ENCODE results near the gene TAS2R9. TPM values are rescaled to one million over a fixed set of nuclear protein-coding genes. Genes with fewer than 3 reads are reported as not detected.
A peak's percentile ranks its signal among the peaks of the same experiment; 100 is the strongest.

The TAS2R9 gene
- total and polyA plus RNA-seq, 2 of the 8 experiments (the other 6 are each of a cell fraction or from before 2014, with no cell fraction given): not detected

DNA sequence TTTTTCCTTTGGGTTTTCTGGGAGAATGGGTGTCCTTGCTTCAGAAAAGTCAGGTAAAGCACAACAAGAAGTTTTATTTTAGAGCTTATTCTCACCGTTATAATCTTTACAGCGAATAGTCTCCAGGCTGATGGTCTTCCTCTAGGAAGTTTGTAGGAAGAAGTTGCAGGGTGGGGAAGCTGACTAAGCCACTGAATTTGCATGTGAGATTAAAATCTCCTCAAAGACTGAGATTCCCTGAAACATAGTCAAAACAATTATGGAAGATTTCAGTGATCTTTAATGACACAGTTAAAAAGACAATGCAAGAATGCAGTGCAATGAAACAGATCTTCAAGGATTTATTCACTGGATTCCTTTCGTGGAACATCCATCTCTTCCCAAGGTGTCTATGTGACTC is 15.0 kb upstream of the TAS2R9 start:
- Histone ChIP-seq H2BK5ac (ENCODE audit: low read depth, low read length) (no peak overlapping the region), H3K23ac (ENCODE audit: insufficient read length) (no peak overlapping the region), H2AFZ (ENCODE audit: low read length) (no peak overlapping the region), H3K27me3 (replicated peaks in 1 of 4; ENCODE audit: control insufficient read depth in 3 of 4, extremely low read depth in 1 of 4, insufficient read depth in 3 of 4, low read length in 3 of 4) (no peaks in the 10 kb centered on the region), H3K4me2 (ENCODE audit: insufficient read depth in 1 of 2, low read depth in 2 of 2, low read length in 2 of 2) (no peak overlapping the region), H4K91ac (replicated peaks; ENCODE audit: insufficient read length, low read length) (no peak overlapping the region), H3K9ac (replicated peaks in 1 of 4; ENCODE audit: extremely low read depth in 1 of 4, low read depth in 3 of 4, low read length in 3 of 4) (no peak overlapping the region), H3K14ac (ENCODE audit: insufficient read length) (no peak overlapping the region), H3K4me1 (replicated peaks in 1 of 4; ENCODE audit: control insufficient read depth in 3 of 4, insufficient read depth in 4 of 4, low read length in 3 of 4) (no peaks in the 10 kb centered on the region), H4K20me1 (replicated peaks in 1 of 2; ENCODE audit: control insufficient read depth in 1 of 2, insufficient read depth in 2 of 2, low read length in 2 of 2) (no peaks in the 10 kb centered on the region), H3K79me1 (ENCODE audit: low read depth, low read length) (no peaks in the 10 kb centered on the region), H2BK12ac (ENCODE audit: low read depth, low read length) (no peak overlapping the region), H3K9me3 (ENCODE audit: insufficient read depth in 2 of 2, low read depth in 1 of 2, low read length in 1 of 2) (no peaks in the 10 kb centered on the region), H4K5ac (ENCODE audit: insufficient read length, low read depth, low read length) (no peak overlapping the region), H2BK15ac (ENCODE audit: low read length) (no peak overlapping the region), H3K18ac (ENCODE audit: extremely low read depth, low read length) (no peak overlapping the region), H2BK120ac (replicated peaks; ENCODE audit: low read depth, low read length) (no peak overlapping the region), H3K79me2 (ENCODE audit: control insufficient read depth in 1 of 2, insufficient read depth in 2 of 2, low read length in 2 of 2) (no peaks in the 10 kb centered on the region), H3K4ac (replicated peaks; ENCODE audit: insufficient read length, low read depth, low read length) (no peak overlapping the region), H3K4me3 (ENCODE audit: extremely low read depth in 1 of 4, insufficient read depth in 2 of 4, low read depth in 3 of 4, low read length in 4 of 4) (no peak overlapping the region), H3K56ac (replicated peaks; ENCODE audit: insufficient read length, low read depth, low read length) (no peak overlapping the region), H2AK5ac (ENCODE audit: low read depth, low read length) (no peak overlapping the region), H2BK20ac (ENCODE audit: low read length) (no peak overlapping the region), H3K27ac (ENCODE audit: low read depth, low read length) (no peak overlapping the region), H4K8ac (ENCODE audit: extremely low read depth, insufficient read depth, low read length) (no peak overlapping the region), H3K23me2 (ENCODE audit: low read depth, low read length) (no peaks in the 10 kb centered on the region), H3K36me3 (ENCODE audit: control insufficient read depth in 2 of 4, insufficient read depth in 4 of 4, low read length in 3 of 4) (no peaks in the 10 kb centered on the region)
- DNase-seq (ENCODE audit: low read depth in 1 of 2, low spot score in 2 of 2) (no peak), FAIRE-seq (peak; percentile 57)
- ChIA-PET CTCF (ENCODE audit: partially characterized antibody) (interaction anchor here (1.0 kb wide), 1 partner anchor 54 kb away, joined by 4 read pairs; no protein-coding TSS in a partner anchor), POLR2A (ENCODE audit: partially characterized antibody) (no interaction called here)
- 87% methylated on average over 3 of the region's 3 CpGs; no CpG with 5 or more reads in 1 of the 2 experiments for WGBS, 2 experiments (ENCODE audit: extremely low coverage in 1 of 2, insufficient coverage in 1 of 2, insufficient read length in 1 of 2, insufficient replicate concordance in 2 of 2, low coverage in 1 of 2, low lambda C conversion rate in 2 of 2, missing lambda C conversion rate in 1 of 2)
- no peak for TF ChIP-seq SP4 (IDR thresholded peaks at IDR 0.05; ENCODE audit: low read length)
- TF ChIP-seq PHF8 (conservative IDR thresholded peaks at IDR 0.05; ENCODE audit: low read depth, low read length): no peak
- no peak for TF ChIP-seq TEAD4 (IDR thresholded peaks at IDR 0.05; ENCODE audit: low read depth, low read length)
- no peak for TF ChIP-seq ASH2L (IDR thresholded peaks at IDR 0.05; ENCODE audit: low read length)
- TF ChIP-seq, protein P1, sequence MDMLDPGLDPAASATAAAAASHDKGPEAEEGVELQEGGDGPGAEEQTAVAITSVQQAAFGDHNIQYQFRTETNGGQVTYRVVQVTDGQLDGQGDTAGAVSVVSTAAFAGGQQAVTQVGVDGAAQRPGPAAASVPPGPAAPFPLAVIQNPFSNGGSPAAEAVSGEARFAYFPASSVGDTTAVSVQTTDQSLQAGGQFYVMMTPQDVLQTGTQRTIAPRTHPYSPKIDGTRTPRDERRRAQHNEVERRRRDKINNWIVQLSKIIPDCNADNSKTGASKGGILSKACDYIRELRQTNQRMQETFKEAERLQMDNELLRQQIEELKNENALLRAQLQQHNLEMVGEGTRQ (IDR thresholded peaks at IDR 0.05; ENCODE audit: low read length): no peak
- no peak for TF ChIP-seq ZNF274 (IDR thresholded peaks at IDR 0.05; ENCODE audit: borderline replicate concordance, extremely low read depth, low read length)
- TF ChIP-seq SUZ12 (IDR thresholded peaks at IDR 0.05; ENCODE audit: low read length): no peak
- TF ChIP-seq, protein P2, sequence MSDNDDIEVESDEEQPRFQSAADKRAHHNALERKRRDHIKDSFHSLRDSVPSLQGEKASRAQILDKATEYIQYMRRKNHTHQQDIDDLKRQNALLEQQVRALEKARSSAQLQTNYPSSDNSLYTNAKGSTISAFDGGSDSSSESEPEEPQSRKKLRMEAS (IDR thresholded peaks at IDR 0.05): no peak
- no peak for TF ChIP-seq GTF2F1 (IDR thresholded peaks at IDR 0.05; ENCODE audit: borderline replicate concordance, low read depth, low read length)
- TF ChIP-seq, protein P3, sequence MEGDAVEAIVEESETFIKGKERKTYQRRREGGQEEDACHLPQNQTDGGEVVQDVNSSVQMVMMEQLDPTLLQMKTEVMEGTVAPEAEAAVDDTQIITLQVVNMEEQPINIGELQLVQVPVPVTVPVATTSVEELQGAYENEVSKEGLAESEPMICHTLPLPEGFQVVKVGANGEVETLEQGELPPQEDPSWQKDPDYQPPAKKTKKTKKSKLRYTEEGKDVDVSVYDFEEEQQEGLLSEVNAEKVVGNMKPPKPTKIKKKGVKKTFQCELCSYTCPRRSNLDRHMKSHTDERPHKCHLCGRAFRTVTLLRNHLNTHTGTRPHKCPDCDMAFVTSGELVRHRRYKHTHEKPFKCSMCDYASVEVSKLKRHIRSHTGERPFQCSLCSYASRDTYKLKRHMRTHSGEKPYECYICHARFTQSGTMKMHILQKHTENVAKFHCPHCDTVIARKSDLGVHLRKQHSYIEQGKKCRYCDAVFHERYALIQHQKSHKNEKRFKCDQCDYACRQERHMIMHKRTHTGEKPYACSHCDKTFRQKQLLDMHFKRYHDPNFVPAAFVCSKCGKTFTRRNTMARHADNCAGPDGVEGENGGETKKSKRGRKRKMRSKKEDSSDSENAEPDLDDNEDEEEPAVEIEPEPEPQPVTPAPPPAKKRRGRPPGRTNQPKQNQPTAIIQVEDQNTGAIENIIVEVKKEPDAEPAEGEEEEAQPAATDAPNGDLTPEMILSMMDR (IDR thresholded peaks at IDR 0.05; ENCODE audit: control extremely low read depth in 1 of 3, insufficient read depth in 1 of 3, low read depth in 1 of 3, low read length in 3 of 3): no peak
- TF ChIP-seq SIN3A (conservative IDR thresholded peaks at IDR 0.05 in 1 of 2, IDR thresholded peaks at IDR 0.05 in 1 of 2; ENCODE audit: low read depth in 1 of 2, low read length in 2 of 2): no peak
